Measurements from ENCODE around the gene ALKBH5.

ALKBH5 gene

GRCh38 chr17:18146980-18147379 lies 36.6 kb upstream of the ALKBH5 start:
- H3K36me3 ChIP-seq (ENCODE audit: insufficient read depth, insufficient read length, low read length): no peaks in the 10 kb centered on the region
- no peaks in the 10 kb centered on the region for H3K9me3 ChIP-seq (ENCODE audit: insufficient read depth, low read length)
- no peak overlapping the region for H3K4me3 ChIP-seq (ENCODE audit: insufficient read length, low read depth)
- DNase-seq (ENCODE audit: low read depth, low spot score): no peak
- no peak for TF ChIP-seq SUZ12 (IDR thresholded peaks at IDR 0.05; ENCODE audit: extremely low read depth, insufficient read depth, insufficient read length)
- TF ChIP-seq ZNF274 (IDR thresholded peaks at IDR 0.05; ENCODE audit: low read depth, low read length): no peak
- no peak for TF ChIP-seq YY1 (IDR thresholded peaks at IDR 0.05; ENCODE audit: insufficient read depth, insufficient read length)
- peaks cover 10% of the 10 kb centered on the region for H3K4me1 ChIP-seq (ENCODE audit: insufficient read depth, insufficient read length)
- no peak overlapping the region for H3K9ac ChIP-seq (ENCODE audit: insufficient read length, low read depth)
- no peaks in the 10 kb centered on the region for H3K27me3 ChIP-seq (ENCODE audit: insufficient read depth, insufficient read length)

- TF ChIP-seq YY1 (IDR thresholded peaks at IDR 0.05; ENCODE audit: insufficient read depth, insufficient read length) (no peak), ZNF274 (IDR thresholded peaks at IDR 0.05; ENCODE audit: low read depth, low read length) (no peak), SUZ12 (IDR thresholded peaks at IDR 0.05; ENCODE audit: extremely low read depth, insufficient read depth, insufficient read length) (no peak)
- DNase-seq (ENCODE audit: low read depth, low spot score): no peak
- no peaks in the 10 kb centered on the region for H3K36me3 ChIP-seq (ENCODE audit: insufficient read depth, insufficient read length, low read length)
- no peak overlapping the region for H3K4me3 ChIP-seq (ENCODE audit: insufficient read length, low read depth)
- H3K9ac ChIP-seq (ENCODE audit: insufficient read length, low read depth): no peak overlapping the region
- no peaks in the 10 kb centered on the region for H3K27me3 ChIP-seq (ENCODE audit: insufficient read depth, insufficient read length)
- H3K4me1 ChIP-seq (ENCODE audit: insufficient read depth, insufficient read length): peaks cover 4% of the 10 kb centered on the region
- H3K9me3 ChIP-seq (ENCODE audit: insufficient read depth, low read length): no peaks in the 10 kb centered on the region
Measured at GRCh38 chr17:18148586-18148985, 35.0 kb upstream of the ALKBH5 start.

GRCh38 chr17:18151290-18151689 lies 32.3 kb upstream of the ALKBH5 start:
- no peak for DNase-seq (ENCODE audit: low read depth, low spot score)
- no peak overlapping the region for H3K9ac ChIP-seq (ENCODE audit: insufficient read length, low read depth)
- TF ChIP-seq SUZ12 (IDR thresholded peaks at IDR 0.05; ENCODE audit: extremely low read depth, insufficient read depth, insufficient read length) (no peak), ZNF274 (IDR thresholded peaks at IDR 0.05; ENCODE audit: low read depth, low read length) (no peak), YY1 (IDR thresholded peaks at IDR 0.05; ENCODE audit: insufficient read depth, insufficient read length) (no peak)
- peaks cover 4% of the 10 kb centered on the region for H3K4me1 ChIP-seq (ENCODE audit: insufficient read depth, insufficient read length)
- no peaks in the 10 kb centered on the region for H3K36me3 ChIP-seq (ENCODE audit: insufficient read depth, insufficient read length, low read length)
- H3K4me3 ChIP-seq (ENCODE audit: insufficient read length, low read depth): no peak overlapping the region
- no peaks in the 10 kb centered on the region for H3K27me3 ChIP-seq (ENCODE audit: insufficient read depth, insufficient read length)
- H3K9me3 ChIP-seq (ENCODE audit: insufficient read depth, low read length): no peaks in the 10 kb centered on the region

- no peaks in the 10 kb centered on the region for H3K36me3 ChIP-seq (ENCODE audit: insufficient read depth, insufficient read length, low read length)
- no peak overlapping the region for H3K9ac ChIP-seq (ENCODE audit: insufficient read length, low read depth)
- DNase-seq (ENCODE audit: low read depth, low spot score): no peak
- no peak for TF ChIP-seq YY1 (IDR thresholded peaks at IDR 0.05; ENCODE audit: insufficient read depth, insufficient read length)
- TF ChIP-seq ZNF274 (IDR thresholded peaks at IDR 0.05; ENCODE audit: low read depth, low read length): no peak
- TF ChIP-seq SUZ12 (IDR thresholded peaks at IDR 0.05; ENCODE audit: extremely low read depth, insufficient read depth, insufficient read length): no peak
- H3K4me3 ChIP-seq (ENCODE audit: insufficient read length, low read depth): no peak overlapping the region
- no peaks in the 10 kb centered on the region for H3K9me3 ChIP-seq (ENCODE audit: insufficient read depth, low read length)
- peaks cover 3% of the 10 kb centered on the region for H3K4me1 ChIP-seq (ENCODE audit: insufficient read depth, insufficient read length)
- H3K27me3 ChIP-seq (ENCODE audit: insufficient read depth, insufficient read length): no peaks in the 10 kb centered on the region
Measured at GRCh38 chr17:18155179-18155578, 28.4 kb upstream of the ALKBH5 start.

GRCh38 chr17:18156171-18156975 lies 27.3 kb upstream of the ALKBH5 start:
- Histone ChIP-seq H3K27me3 (ENCODE audit: insufficient read depth, insufficient read length) (no peaks in the 10 kb centered on the region), H3K4me3 (ENCODE audit: insufficient read length, low read depth) (no peak overlapping the region), H3K36me3 (ENCODE audit: insufficient read depth, insufficient read length, low read length) (no peaks in the 10 kb centered on the region), H3K4me1 (ENCODE audit: insufficient read depth, insufficient read length) (peaks cover 3% of the 10 kb centered on the region), H3K9me3 (ENCODE audit: insufficient read depth, low read length) (no peaks in the 10 kb centered on the region), H3K9ac (ENCODE audit: insufficient read length, low read depth) (peak overlapping the region; percentile 17)
- TF ChIP-seq YY1 (IDR thresholded peaks at IDR 0.05; ENCODE audit: insufficient read depth, insufficient read length) (no peak), ZNF274 (IDR thresholded peaks at IDR 0.05; ENCODE audit: low read depth, low read length) (no peak), SUZ12 (IDR thresholded peaks at IDR 0.05; ENCODE audit: extremely low read depth, insufficient read depth, insufficient read length) (no peak)
- DNase-seq (ENCODE audit: low read depth, low spot score): no peak

GRCh38 chr17:18156976-18157280 lies 26.7 kb upstream of the ALKBH5 start:
- DNase-seq (ENCODE audit: low read depth, low spot score): no peak
- no peaks in the 10 kb centered on the region for H3K36me3 ChIP-seq (ENCODE audit: insufficient read depth, insufficient read length, low read length)
- peaks cover 3% of the 10 kb centered on the region for H3K4me1 ChIP-seq (ENCODE audit: insufficient read depth, insufficient read length)
- no peak overlapping the region for H3K4me3 ChIP-seq (ENCODE audit: insufficient read length, low read depth)
- H3K9me3 ChIP-seq (ENCODE audit: insufficient read depth, low read length): no peaks in the 10 kb centered on the region
- no peaks in the 10 kb centered on the region for H3K27me3 ChIP-seq (ENCODE audit: insufficient read depth, insufficient read length)
- peak overlapping the region; percentile 17 for H3K9ac ChIP-seq (ENCODE audit: insufficient read length, low read depth)
- TF ChIP-seq YY1 (IDR thresholded peaks at IDR 0.05; ENCODE audit: insufficient read depth, insufficient read length) (no peak), SUZ12 (IDR thresholded peaks at IDR 0.05; ENCODE audit: extremely low read depth, insufficient read depth, insufficient read length) (no peak), ZNF274 (IDR thresholded peaks at IDR 0.05; ENCODE audit: low read depth, low read length) (no peak)

GRCh38 chr17:18157354-18157985 lies 26.2 kb upstream of the ALKBH5 start:
- no peak for TF ChIP-seq YY1 (IDR thresholded peaks at IDR 0.05; ENCODE audit: insufficient read depth, insufficient read length)
- TF ChIP-seq SUZ12 (IDR thresholded peaks at IDR 0.05; ENCODE audit: extremely low read depth, insufficient read depth, insufficient read length): no peak
- no peak for TF ChIP-seq ZNF274 (IDR thresholded peaks at IDR 0.05; ENCODE audit: low read depth, low read length)

More at GRCh38 chr17:18157354-18157985, 26.2 kb upstream of the ALKBH5 start:
- H3K4me1 ChIP-seq (ENCODE audit: insufficient read depth, insufficient read length): peaks cover 5% of the 10 kb centered on the region
- DNase-seq (ENCODE audit: low read depth, low spot score): no peak
- H3K9me3 ChIP-seq (ENCODE audit: insufficient read depth, low read length): no peaks in the 10 kb centered on the region
- H3K36me3 ChIP-seq (ENCODE audit: insufficient read depth, insufficient read length, low read length): no peaks in the 10 kb centered on the region
- H3K27me3 ChIP-seq (ENCODE audit: insufficient read depth, insufficient read length): no peaks in the 10 kb centered on the region
- no peak overlapping the region for H3K4me3 ChIP-seq (ENCODE audit: insufficient read length, low read depth)
- H3K9ac ChIP-seq (ENCODE audit: insufficient read length, low read depth): no peak overlapping the region
